HG02973 (cell line): ENCODE results near the gene SLC17A9.
A peak's percentile ranks its signal among the peaks of the same experiment; 100 is the strongest.

Experiments
- ATAC-seq: cut with Tn5 transposase; IDR thresholded peaks from one replicate; pipeline ENCODE4 v1.9.1; 2021; ENCODE audit warnings: moderate library complexity; ENCODE audit not compliant: unreplicated experiment

SLC17A9 gene

GRCh38 chr20:62937268-62938104 is 15.0 kb upstream of the SLC17A9 start:
- peak; percentile 64 for ATAC-seq

GRCh38 chr20:62938105-62938888 is 14.2 kb upstream of the SLC17A9 start, which contains the start of gene GID8:
TSS of gene GID8 (plus strand) at chr20:62938147. CDS start at chr20:62941503, 3,356 bp downstream.
- peak; percentile 41 for ATAC-seq

DNA sequence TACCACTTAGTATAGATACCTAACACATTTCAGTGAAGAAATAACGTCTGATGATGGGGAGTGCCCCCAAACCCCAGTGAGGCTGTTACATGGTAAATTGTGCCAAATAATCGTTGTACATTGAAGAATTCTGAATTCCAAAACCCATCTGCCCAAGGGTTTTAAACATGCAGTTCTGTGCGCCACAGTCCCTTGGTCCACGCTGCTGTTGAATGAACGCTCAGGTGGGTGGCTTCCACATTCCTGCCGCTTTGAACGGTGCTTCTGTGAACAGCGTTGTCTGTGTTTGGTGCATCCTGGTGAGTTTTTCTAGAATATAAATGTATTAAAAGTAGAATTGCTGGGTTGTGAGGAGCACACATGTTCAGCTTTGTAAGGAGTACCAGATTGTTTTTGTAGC is 11.6 kb upstream of the SLC17A9 start:
- no peak for ATAC-seq

DNA sequence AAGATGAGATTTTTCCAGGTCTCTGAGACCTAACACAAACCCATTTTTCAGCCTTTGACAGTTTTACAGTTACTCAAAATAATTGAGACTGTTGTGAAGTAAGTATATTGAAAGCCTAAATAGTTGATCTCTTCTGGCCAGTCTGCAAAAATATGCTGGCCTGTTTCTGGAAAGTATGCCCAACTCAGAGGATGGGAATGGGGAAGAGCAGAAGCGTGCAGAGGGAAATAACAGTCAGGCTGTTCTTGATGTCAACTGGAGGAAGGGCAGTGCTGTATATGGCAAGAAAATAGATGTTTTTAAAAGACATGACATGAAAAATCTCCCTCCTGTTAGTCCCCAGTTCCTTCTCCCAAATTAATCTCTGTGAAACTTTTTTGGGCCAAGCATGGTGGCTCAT is 10.7 kb upstream of the SLC17A9 start:
- no peak for ATAC-seq

DNA sequence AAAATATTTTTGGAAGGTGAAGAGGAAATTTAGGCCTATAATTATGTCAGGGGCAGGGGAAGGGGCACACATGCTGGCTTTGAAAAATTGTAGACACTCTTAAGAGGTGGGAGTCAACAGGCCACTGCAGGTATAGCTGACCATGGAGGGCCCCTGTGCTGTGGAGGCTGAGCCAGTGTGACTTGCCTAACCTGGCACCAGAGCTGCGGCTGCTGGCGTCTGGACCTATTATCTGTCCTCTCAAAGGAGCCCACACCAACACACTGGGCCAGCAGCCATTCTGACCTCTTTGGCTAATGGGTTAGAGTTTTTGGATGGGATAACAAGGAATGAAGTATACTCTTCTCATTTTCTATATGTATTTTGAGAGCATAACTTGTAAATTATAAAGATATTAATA is 10.1 kb upstream of the SLC17A9 start:
- ATAC-seq, result no peak

- ATAC-seq, result no peak
These were observed 9.1 kb upstream of the SLC17A9 start for GRCh38 chr20:62943396-62943795.

DNA sequence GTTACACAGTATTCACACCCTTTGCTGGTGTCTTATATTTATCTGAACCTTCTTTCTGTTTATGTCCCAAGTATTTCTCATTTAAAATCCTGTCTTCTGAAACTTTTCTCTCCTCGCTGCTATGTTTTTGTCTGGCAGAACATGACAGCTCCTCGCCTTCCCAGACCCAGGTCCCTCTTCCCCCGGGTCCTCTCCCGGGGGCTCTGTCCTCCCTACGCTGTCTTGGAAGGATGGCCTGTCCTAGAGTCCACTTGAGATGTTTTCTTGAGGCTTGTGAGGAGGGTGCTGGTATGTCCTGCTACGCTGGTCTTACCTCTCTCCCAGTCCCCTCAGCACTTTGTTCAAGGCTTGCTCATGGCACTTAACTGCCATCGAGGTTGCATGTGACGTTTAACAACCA is 8.3 kb upstream of the SLC17A9 start:
- no peak for ATAC-seq

GRCh38 chr20:62944746-62945145 is 7.8 kb upstream of the SLC17A9 start:
- ATAC-seq, result no peak

GRCh38 chr20:62945771-62946339 is 6.7 kb upstream of the SLC17A9 start:
- ATAC-seq, result no peak

DNA sequence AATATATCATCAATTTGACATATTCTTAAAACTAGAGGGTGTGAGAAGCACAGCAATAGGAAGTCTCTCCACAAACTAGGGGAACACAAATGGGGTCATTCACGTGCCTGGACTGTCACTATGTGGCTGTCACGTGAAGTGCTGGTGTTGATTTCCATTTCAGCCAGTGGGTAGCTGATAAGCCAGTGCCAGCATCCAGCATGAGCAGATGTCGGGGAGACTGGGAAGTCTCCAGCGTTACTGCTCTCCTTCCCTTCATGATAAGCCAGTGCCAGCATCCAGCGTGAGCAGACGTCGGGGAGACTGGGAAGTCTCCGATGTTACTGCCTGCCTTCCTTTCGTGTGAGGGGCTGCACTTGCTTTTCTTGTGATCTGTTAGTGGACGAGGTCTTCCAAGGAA is 5.6 kb upstream of the SLC17A9 start:
- no peak for ATAC-seq

- ATAC-seq, result no peak
These were observed 4.8 kb upstream of the SLC17A9 start for GRCh38 chr20:62947532-62948300.

DNA sequence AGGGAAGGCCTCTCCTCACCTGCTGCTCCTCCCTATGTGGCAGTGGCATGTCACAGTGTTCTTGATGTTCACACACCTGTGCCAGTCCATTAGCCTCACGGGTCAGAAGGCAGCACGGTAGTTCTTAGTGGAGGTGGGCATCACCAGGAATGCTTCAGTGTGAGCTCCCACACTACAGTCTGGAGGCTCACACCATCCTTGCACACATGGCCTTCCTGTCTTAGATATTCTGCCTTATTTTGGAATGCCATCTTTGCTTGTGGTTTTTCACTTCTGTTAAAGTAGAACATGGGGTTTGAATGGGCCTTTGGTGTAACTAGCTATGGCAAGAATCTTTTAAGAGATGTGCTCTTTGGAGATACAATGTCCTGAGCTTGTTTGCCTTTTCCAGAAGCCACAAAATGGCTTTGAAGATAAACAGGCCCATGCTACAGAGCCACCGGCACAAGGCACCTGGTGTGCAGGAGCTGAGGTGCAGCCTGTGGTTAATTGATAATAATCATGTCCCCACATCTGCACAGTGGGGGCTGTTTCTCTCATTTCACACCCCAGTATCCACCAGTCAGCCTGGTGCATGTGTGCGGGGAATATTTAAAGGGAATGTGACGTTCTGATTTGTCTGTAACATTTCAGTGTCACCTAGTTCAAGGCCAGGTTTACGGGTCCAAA is 3.2 kb upstream of the SLC17A9 start:
- no peak for ATAC-seq

GRCh38 chr20:62949962-62950361 is 2.5 kb upstream of the SLC17A9 start:
- no peak for ATAC-seq

GRCh38 chr20:62950741-62951140 is 1.8 kb upstream of the SLC17A9 start:
- ATAC-seq, result no peak

DNA sequence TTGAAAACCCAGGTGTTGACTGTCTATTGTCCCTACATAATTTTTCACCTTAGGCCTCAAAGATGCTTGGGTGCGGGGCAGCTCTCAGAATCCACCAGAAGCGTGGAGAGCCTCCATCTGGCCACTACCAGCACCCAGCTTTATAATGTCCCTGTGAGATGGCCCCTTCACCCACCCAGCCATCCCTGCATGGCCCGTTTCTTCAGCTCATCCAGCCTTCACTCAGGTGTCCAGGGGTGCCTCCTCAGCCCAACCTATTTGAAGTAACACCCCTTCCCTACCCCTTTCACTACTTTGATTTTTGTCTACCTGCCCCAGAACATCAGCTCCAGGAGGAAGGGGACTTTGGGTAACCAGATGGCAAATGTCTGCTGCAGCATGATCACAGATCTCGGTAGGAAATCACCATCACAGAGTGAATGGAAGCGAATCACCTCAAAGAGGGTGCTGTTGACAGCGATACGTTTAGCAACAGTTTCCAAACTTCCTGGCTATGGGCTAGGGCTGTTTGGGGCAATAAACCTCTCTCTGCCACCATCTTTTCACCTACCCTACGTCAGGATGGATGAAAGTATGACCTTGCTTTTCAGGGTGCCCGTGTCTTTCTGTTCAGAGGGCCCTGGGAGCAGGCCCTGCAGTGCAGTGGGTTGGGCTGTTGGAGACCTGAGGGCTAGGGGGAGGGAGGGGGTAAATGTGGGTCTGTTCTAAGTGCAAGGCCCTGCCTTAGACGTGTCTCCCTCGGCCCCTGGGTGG is 1.2 kb upstream of the SLC17A9 start:
- ATAC-seq, result no peak

DNA sequence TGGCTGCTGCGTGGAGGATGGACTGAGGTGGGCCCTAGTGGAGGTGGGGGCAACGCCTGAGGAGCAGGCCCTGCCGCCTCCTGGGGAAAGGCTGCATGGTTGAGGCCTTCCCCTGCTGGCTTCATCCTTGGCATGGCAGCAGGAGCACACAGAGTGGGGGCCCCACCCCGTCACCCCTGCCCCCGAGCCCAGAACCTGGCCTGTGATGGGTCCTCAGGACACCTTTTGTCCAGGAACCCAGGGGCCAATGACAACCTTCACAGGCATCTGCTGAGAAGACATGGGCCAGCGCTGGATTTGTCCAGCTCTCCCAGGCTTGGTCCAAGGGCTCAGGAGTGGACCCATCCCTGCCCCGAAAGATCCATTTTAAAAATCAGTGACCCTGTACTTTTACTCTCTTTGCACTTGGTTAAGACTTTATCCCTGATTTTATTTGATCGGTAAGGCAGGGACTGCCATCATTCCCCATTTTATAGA is 575 bp upstream of the SLC17A9 start:
- ATAC-seq, result no peak

- no peak for ATAC-seq
These were observed 694 bp downstream of the SLC17A9 start for GRCh38 chr20:62952968-62953838.

GRCh38 chr20:62953839-62954703 is 1.6 kb downstream of the SLC17A9 start:
- peak; percentile 61 for ATAC-seq
